IPS DF 4.7 (cell line): ENCODE results near the gene GDPD4.

Source experiments
- DNase-seq: peaks from one replicate; pipeline ENCODE4 v3.0.0-alpha.2; 2013; ENCODE audit warnings: low spot score; ENCODE audit errors: extremely low read depth

GDPD4 gene

GRCh38 chr11:77176996-77177395 is 124.5 kb downstream of the GDPD4 start:
- no peak for DNase-seq

DNA sequence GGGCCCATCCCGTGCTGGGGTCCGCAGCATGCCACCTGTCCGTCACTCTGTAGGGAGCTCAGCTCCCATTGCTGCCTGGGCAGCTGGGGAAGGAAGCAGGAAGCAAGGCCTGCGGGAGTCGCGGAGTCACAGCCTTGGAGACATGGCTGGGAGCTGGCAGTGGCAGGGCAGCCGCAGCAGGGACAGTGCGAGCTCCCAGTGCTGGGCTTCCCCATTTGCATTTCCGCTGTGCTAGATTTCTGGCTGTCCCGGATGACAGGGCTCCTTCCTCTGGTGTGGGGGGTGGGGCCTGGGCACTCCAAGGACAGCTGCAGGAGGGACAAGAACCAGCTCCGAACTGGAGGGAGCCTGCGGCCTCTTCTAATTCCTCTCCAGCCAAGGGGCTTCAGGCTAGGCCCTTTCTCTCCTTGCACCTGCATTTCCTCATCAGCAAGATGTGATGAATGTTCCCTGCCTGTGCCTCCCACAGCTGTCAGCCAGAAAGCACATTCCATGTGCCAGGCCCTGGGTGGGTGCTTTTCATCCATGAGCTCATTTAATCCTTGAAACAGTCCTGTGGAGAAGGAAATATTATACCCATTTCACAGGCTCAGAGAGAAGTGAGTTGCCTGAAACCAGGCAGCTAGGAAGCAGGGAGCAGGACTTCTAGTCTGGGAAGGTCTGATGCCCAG is 125.5 kb downstream of the GDPD4 start:
- no peak for DNase-seq

GRCh38 chr11:77175021-77175842 is 126.3 kb downstream of the GDPD4 start:
- DNase-seq = no peak

DNA sequence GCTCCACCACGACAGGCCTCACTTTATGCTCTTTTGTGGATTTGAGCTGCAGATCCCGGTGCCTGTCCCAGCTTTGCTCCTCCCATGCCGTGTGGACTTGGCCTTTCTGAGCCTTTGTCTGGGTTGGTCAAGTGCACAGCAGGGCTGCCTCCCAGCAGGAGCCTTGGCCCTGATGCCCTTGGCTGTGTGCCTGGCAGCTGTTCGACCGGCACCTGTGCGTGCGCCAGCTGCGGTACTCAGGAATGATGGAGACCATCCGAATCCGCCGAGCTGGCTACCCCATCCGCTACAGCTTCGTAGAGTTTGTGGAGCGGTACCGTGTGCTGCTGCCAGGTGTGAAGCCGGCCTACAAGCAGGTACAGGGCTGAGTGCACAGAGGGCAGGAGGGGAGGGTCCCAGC is 126.9 kb downstream of the GDPD4 start:
- DNase-seq = no peak

DNA sequence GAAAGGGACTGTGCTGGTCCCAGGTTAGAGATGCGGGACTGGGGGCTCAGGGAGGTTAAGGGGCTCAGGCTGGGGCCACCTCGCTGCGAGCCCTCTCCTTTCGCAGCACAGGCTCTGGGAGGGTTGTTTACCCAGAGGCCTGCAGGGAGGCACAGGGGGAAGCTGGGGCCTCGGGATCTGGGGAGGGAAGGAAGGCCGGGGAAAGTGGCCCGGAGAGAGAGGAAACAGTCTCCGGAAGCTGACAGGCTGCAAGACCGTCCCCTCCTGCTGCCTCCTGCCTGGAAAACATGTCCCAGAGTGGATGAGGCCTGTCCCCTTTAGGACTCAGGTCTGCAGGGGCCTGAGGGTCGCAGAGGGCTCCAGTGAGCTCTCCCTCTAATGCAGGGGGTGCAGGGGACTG is 128.0 kb downstream of the GDPD4 start:
- no peak for DNase-seq

DNA sequence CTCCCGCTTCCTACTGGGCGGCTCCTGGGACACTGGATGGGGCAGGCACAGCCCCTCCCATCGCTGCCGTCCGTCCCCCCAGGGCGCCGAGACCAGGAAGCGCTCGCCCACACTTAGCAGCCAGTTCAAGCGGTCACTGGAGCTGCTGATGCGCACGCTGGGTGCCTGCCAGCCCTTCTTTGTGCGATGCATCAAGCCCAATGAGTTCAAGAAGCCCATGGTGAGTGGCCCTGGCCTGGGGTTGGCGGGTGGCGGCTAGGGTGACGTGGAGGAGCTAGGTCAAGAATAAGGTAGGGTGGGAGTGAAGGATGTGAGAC is 128.9 kb downstream of the GDPD4 start:
- no peak for DNase-seq

DNA sequence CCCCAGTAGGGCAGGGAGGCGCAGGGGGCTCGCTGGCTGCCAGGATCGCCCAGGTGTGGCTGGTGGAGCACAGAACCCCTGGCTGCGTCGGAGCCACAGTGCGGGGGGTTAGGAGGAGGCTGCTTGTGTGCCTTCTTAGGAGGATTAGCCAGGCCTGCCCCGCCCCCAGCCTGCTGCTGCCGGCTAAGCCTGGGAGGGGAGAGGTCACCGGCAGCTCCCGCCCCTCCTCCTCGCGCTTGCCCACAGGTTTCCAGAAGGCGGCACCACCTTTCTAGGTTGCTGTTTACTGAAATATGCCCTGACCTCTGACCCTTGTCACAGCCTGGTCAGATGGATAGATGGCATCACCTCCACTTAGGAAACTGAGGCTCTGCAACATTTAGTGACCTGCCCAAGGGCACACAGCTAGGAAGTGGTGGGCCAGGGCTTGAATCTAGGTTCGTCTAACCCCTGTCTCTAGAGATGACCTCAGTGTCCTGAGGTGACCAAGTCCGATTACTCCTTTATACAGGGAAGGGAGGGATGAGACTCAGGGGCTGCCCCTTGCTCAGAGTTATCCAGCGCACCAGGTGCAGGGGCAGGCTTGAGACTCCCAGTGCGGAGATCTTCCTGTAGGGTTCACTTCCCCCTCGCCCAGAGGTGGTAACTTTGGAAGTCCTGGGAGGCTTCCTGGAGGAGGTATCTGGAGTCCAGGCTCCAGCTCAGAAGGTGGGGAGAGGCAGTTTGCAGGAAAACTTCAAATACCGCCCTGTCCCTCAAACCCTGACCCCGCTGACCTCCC is 129.4 kb downstream of the GDPD4 start:
- no peak for DNase-seq

- DNase-seq = no peak
Observed at GRCh38 chr11:77171254-77171653, 130.2 kb downstream of the GDPD4 start.

GRCh38 chr11:77170107-77170506 is 131.4 kb downstream of the GDPD4 start:
- DNase-seq = no peak

- no peak for DNase-seq
Observed at GRCh38 chr11:77167791-77168190, 133.7 kb downstream of the GDPD4 start.

GRCh38 chr11:77167111-77167626 is 134.3 kb downstream of the GDPD4 start:
- no peak for DNase-seq
